ENCODE data around the gene MYO9A.

GRCh38 chr15:72044956-72045355, 73.0 kb downstream of the MYO9A start:
- TF ChIP-seq CTCF (conservative IDR thresholded peaks at IDR 0.05) (no peak), EZH2 (IDR thresholded peaks at IDR 0.05; ENCODE audit: low read depth) (no peak)
